ENCODE measurements around the gene ZNF618. TPM values are rescaled to one million over a fixed set of nuclear protein-coding genes. Genes with fewer than 3 reads are reported as not detected.
A peak's percentile ranks its signal among the peaks of the same experiment; 100 is the strongest.

Gene ZNF618
- total RNA-seq, result under 1 TPM; 0.27 to 0.70 TPM

GRCh38 chr9:113876151-113876992 lies at the start of gene ZNF618:
ZNF618 (plus strand) TSS chr9:113876309; CDS start chr9:113876381, 72 bp downstream.
- Mint-ChIP-seq H3K36me3 (no peaks in the 10 kb centered on the region), H3K4me3 (peak within 1 kb of the TSS; percentile 90), H3K9me3 (no peaks in the 10 kb centered on the region), H3K27ac (no peak within 1 kb of the TSS), H3K27me3 (peaks cover 20% of the 10 kb centered on the region), H3K4me1 (peaks cover 5% of the 10 kb centered on the region)
- DNase-seq, result peak; percentile 40

- DNase-seq, result no peak
- H3K4me1 Mint-ChIP-seq, result no peaks in the 10 kb centered on the region
- peaks cover 13% of the 10 kb centered on the region for H3K27me3 Mint-ChIP-seq
- no peak overlapping the region for H3K4me3 Mint-ChIP-seq
- H3K36me3 Mint-ChIP-seq, result peaks cover 2% of the 10 kb centered on the region
- H3K9me3 Mint-ChIP-seq, result peaks cover 5% of the 10 kb centered on the region
- H3K27ac Mint-ChIP-seq, result no peak overlapping the region
Observed at GRCh38 chr9:113828221-113828620, 47.9 kb upstream of the ZNF618 start.

- Mint-ChIP-seq H3K36me3 (no peaks in the 10 kb centered on the region), H3K9me3 (peaks cover 3% of the 10 kb centered on the region), H3K27me3 (peaks cover 7% of the 10 kb centered on the region), H3K4me1 (no peaks in the 10 kb centered on the region), H3K27ac (no peak overlapping the region), H3K4me3 (no peak overlapping the region)
- no peak for DNase-seq
Observed at GRCh38 chr9:113837334-113837733, 38.8 kb upstream of the ZNF618 start.

- peaks cover under 1% of the 10 kb centered on the region for H3K27me3 Mint-ChIP-seq
- H3K9me3 Mint-ChIP-seq, result peaks cover 10% of the 10 kb centered on the region
- H3K4me3 Mint-ChIP-seq, result no peak overlapping the region
- H3K4me1 Mint-ChIP-seq, result no peaks in the 10 kb centered on the region
- DNase-seq, result no peak
- no peaks in the 10 kb centered on the region for H3K36me3 Mint-ChIP-seq
- no peak overlapping the region for H3K27ac Mint-ChIP-seq
Observed at GRCh38 chr9:113842086-113842485, 34.0 kb upstream of the ZNF618 start.

- Mint-ChIP-seq H3K9me3 (peaks cover 10% of the 10 kb centered on the region), H3K36me3 (no peaks in the 10 kb centered on the region), H3K4me1 (no peaks in the 10 kb centered on the region), H3K4me3 (no peak overlapping the region), H3K27ac (no peak overlapping the region), H3K27me3 (no peaks in the 10 kb centered on the region)
- no peak for DNase-seq
Observed at GRCh38 chr9:113844466-113844865, 31.6 kb upstream of the ZNF618 start.

- no peak for DNase-seq
- no peak overlapping the region for H3K4me3 Mint-ChIP-seq
- peaks cover 3% of the 10 kb centered on the region for H3K36me3 Mint-ChIP-seq
- peaks cover 19% of the 10 kb centered on the region for H3K27me3 Mint-ChIP-seq
- no peaks in the 10 kb centered on the region for H3K4me1 Mint-ChIP-seq
- peaks cover 12% of the 10 kb centered on the region for H3K9me3 Mint-ChIP-seq
- H3K27ac Mint-ChIP-seq, result no peak overlapping the region
Observed at GRCh38 chr9:113851359-113851758, 24.8 kb upstream of the ZNF618 start.

GRCh38 chr9:113851873-113852272 lies 24.2 kb upstream of the ZNF618 start:
- peaks cover 9% of the 10 kb centered on the region for H3K9me3 Mint-ChIP-seq
- no peak for DNase-seq
- H3K36me3 Mint-ChIP-seq, result peaks cover 3% of the 10 kb centered on the region
- peaks cover 20% of the 10 kb centered on the region for H3K27me3 Mint-ChIP-seq
- H3K4me1 Mint-ChIP-seq, result no peaks in the 10 kb centered on the region
- H3K4me3 Mint-ChIP-seq, result no peak overlapping the region
- H3K27ac Mint-ChIP-seq, result no peak overlapping the region

GRCh38 chr9:113853333-113853732 lies 22.8 kb upstream of the ZNF618 start:
- H3K9me3 Mint-ChIP-seq, result peaks cover 9% of the 10 kb centered on the region
- H3K27me3 Mint-ChIP-seq, result peaks cover 20% of the 10 kb centered on the region
- peaks cover 3% of the 10 kb centered on the region for H3K36me3 Mint-ChIP-seq

GRCh38 chr9:113854310-113854709 lies 21.8 kb upstream of the ZNF618 start:
- DNase-seq, result no peak
- H3K9me3 Mint-ChIP-seq, result peaks cover 9% of the 10 kb centered on the region
- H3K27me3 Mint-ChIP-seq, result peaks cover 21% of the 10 kb centered on the region
- H3K27ac Mint-ChIP-seq, result no peak overlapping the region
- H3K36me3 Mint-ChIP-seq, result peaks cover 3% of the 10 kb centered on the region
- no peak overlapping the region for H3K4me3 Mint-ChIP-seq
- no peaks in the 10 kb centered on the region for H3K4me1 Mint-ChIP-seq

More at GRCh38 chr9:113853333-113853732, 22.8 kb upstream of the ZNF618 start:
- H3K4me3 Mint-ChIP-seq, result no peak overlapping the region
- DNase-seq, result no peak
- no peak overlapping the region for H3K27ac Mint-ChIP-seq
- no peaks in the 10 kb centered on the region for H3K4me1 Mint-ChIP-seq

- Mint-ChIP-seq H3K36me3 (no peaks in the 10 kb centered on the region), H3K4me1 (no peaks in the 10 kb centered on the region), H3K27me3 (peaks cover 33% of the 10 kb centered on the region), H3K27ac (no peak overlapping the region), H3K9me3 (no peaks in the 10 kb centered on the region), H3K4me3 (no peak overlapping the region)
- DNase-seq, result no peak
Observed at GRCh38 chr9:113857875-113858274, 18.2 kb upstream of the ZNF618 start.

GRCh38 chr9:113858282-113858681 lies 17.8 kb upstream of the ZNF618 start:
- DNase-seq, result no peak
- Mint-ChIP-seq H3K27ac (no peak overlapping the region), H3K9me3 (no peaks in the 10 kb centered on the region), H3K4me3 (no peak overlapping the region), H3K36me3 (no peaks in the 10 kb centered on the region), H3K4me1 (no peaks in the 10 kb centered on the region), H3K27me3 (peaks cover 30% of the 10 kb centered on the region)

GRCh38 chr9:113863345-113863744 lies 12.8 kb upstream of the ZNF618 start:
- no peaks in the 10 kb centered on the region for H3K9me3 Mint-ChIP-seq
- H3K27ac Mint-ChIP-seq, result no peak overlapping the region
- no peak for DNase-seq
- H3K36me3 Mint-ChIP-seq, result no peaks in the 10 kb centered on the region
- peaks cover 23% of the 10 kb centered on the region for H3K27me3 Mint-ChIP-seq
- H3K4me3 Mint-ChIP-seq, result no peak overlapping the region
- H3K4me1 Mint-ChIP-seq, result no peaks in the 10 kb centered on the region

- no peaks in the 10 kb centered on the region for H3K27me3 Mint-ChIP-seq
- no peak for DNase-seq
- H3K4me1 Mint-ChIP-seq, result no peaks in the 10 kb centered on the region
- no peaks in the 10 kb centered on the region for H3K9me3 Mint-ChIP-seq
- no peak overlapping the region for H3K27ac Mint-ChIP-seq
- no peak overlapping the region for H3K4me3 Mint-ChIP-seq
- no peaks in the 10 kb centered on the region for H3K36me3 Mint-ChIP-seq
Observed at GRCh38 chr9:113868501-113868900, 7.6 kb upstream of the ZNF618 start.

GRCh38 chr9:113872485-113873143 lies 3.5 kb upstream of the ZNF618 start:
- no peaks in the 10 kb centered on the region for H3K9me3 Mint-ChIP-seq
- H3K4me3 Mint-ChIP-seq, result no peak overlapping the region

GRCh38 chr9:113873446-113873845 lies 2.7 kb upstream of the ZNF618 start:
- DNase-seq, result no peak
- Mint-ChIP-seq H3K27me3 (peaks cover 20% of the 10 kb centered on the region), H3K27ac (no peak overlapping the region), H3K4me3 (no peak overlapping the region), H3K9me3 (no peaks in the 10 kb centered on the region), H3K4me1 (peaks cover 5% of the 10 kb centered on the region), H3K36me3 (no peaks in the 10 kb centered on the region)

More at GRCh38 chr9:113872485-113873143, 3.5 kb upstream of the ZNF618 start:
- no peak for DNase-seq
- H3K27me3 Mint-ChIP-seq, result peaks cover 20% of the 10 kb centered on the region
- no peaks in the 10 kb centered on the region for H3K36me3 Mint-ChIP-seq
- no peak overlapping the region for H3K27ac Mint-ChIP-seq
- peaks cover 5% of the 10 kb centered on the region for H3K4me1 Mint-ChIP-seq
